Measurements from ENCODE around the gene SRRT. TPM values are rescaled to one million over a fixed set of nuclear protein-coding genes. Genes with fewer than 3 reads are reported as not detected.

Gene SRRT
- total RNA-seq, 2 donors from 2014 or later: 109 TPM

DNA sequence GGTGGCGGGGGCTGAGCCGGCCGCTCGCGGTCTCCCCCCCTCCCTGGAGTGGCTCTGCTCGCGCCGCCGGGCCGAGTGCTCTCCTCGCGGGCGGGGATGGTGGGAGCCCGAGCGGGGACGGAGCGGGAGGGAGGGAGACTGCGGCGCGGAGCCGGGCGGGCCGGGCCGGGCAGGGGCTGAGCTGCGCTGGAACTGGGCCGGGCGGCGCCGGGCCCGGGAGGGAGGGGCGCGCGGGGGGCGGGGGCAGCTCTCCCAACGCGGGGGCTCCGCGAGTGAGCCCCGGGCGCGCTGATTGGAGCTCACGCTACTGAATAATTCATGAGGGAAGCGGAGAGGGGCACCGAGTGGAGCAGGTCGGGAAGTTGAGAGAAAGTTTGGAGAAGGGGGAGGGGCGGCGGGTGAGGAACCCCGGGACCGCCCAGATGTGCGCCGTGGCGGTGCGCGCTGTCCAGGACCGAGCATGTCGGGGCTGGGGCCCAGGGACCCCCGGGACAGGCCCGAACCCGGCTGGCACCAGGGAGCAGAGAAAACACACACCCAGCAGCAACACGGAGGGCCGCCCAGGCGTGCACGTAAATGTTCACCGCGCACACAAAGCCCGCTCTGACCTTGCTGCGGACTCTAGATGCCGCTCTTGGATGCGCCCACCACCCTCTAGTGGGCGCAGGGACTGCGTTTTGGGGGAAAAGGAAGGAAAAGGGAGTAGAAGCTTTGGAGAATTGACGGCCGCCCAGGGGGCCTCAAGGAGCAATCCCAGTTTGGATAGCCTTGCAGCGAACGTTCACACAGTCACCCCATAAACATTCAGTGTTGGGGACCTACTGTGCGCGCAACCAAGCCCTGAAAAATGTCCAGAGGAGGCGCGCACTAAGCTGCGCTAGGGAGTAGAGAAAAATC, 47.3 kb upstream of the SRRT start, which contains the start of gene EPHB4:
Gene EPHB4, minus strand, starts transcription at position 194 of the 897 bp plus-strand sequence. CDS start 493 bp downstream, outside the sequence.
- DNase-seq (ENCODE audit: low spot score) (no peak), ATAC-seq (ENCODE audit: insufficient number of reproducible peaks, low FRiP score, low read depth) (peak; percentile 40)
- H3K36me3 ChIP-seq: no peaks in the 10 kb centered on the region
- H3K9me3 ChIP-seq: no peaks in the 10 kb centered on the region
- TF ChIP-seq, protein P1, sequence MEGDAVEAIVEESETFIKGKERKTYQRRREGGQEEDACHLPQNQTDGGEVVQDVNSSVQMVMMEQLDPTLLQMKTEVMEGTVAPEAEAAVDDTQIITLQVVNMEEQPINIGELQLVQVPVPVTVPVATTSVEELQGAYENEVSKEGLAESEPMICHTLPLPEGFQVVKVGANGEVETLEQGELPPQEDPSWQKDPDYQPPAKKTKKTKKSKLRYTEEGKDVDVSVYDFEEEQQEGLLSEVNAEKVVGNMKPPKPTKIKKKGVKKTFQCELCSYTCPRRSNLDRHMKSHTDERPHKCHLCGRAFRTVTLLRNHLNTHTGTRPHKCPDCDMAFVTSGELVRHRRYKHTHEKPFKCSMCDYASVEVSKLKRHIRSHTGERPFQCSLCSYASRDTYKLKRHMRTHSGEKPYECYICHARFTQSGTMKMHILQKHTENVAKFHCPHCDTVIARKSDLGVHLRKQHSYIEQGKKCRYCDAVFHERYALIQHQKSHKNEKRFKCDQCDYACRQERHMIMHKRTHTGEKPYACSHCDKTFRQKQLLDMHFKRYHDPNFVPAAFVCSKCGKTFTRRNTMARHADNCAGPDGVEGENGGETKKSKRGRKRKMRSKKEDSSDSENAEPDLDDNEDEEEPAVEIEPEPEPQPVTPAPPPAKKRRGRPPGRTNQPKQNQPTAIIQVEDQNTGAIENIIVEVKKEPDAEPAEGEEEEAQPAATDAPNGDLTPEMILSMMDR (IDR thresholded peaks at IDR 0.05): no peak
- peaks cover 0 to 19% of the 10 kb centered on the region in 2 donors for H3K4me1 ChIP-seq (ENCODE audit: control insufficient read depth in 1 of 2, low read depth in 2 of 2)
- H3K27ac ChIP-seq: no peak within 1 kb of the TSS
- peak within 1 kb of the TSS; percentile 71 for H3K4me3 ChIP-seq
- H3K27me3 ChIP-seq (replicated peaks; ENCODE audit: insufficient read depth): peaks cover 18% of the 10 kb centered on the region

DNA sequence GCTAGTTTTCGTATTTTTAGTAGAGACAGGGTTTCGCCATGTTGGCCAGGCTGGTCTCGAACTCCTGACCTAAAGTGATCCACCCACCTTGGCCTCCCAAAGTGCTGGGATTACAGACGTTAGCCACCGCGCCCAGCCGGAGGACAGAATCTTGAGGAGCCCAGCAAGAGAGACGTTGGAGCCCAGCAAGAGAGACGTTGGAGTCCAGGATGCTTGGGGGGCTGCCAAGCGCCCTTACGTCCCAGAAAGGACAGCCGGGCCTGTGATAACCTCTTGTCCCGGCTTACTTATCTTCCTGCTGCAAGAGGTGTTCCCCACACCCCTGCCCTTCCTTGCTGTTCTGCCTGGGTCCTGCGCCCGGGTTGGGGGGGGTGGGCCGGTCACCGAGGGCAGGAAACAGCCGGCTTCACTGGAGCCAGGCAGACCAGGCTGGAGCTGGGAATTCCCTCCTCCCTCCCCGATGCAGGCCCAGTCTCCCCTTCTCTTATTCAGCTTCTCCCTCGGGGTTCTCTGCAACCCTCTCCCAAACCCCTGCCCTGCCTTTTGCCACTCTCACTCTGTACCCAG, 45.7 kb upstream of the SRRT start:
- DNase-seq (ENCODE audit: low spot score): no peak
- peaks cover 0 to 19% of the 10 kb centered on the region in 2 donors for H3K4me1 ChIP-seq (ENCODE audit: control insufficient read depth in 1 of 2, low read depth in 2 of 2)
- H3K27ac ChIP-seq: no peak overlapping the region
- no peak for ATAC-seq (ENCODE audit: insufficient number of reproducible peaks, low FRiP score, low read depth)
- H3K4me3 ChIP-seq: no peak overlapping the region
- no peaks in the 10 kb centered on the region for H3K9me3 ChIP-seq
- no peaks in the 10 kb centered on the region for H3K36me3 ChIP-seq
- TF ChIP-seq, protein P1 (IDR thresholded peaks at IDR 0.05): no peak
- H3K27me3 ChIP-seq (replicated peaks; ENCODE audit: insufficient read depth): peaks cover 18% of the 10 kb centered on the region

DNA sequence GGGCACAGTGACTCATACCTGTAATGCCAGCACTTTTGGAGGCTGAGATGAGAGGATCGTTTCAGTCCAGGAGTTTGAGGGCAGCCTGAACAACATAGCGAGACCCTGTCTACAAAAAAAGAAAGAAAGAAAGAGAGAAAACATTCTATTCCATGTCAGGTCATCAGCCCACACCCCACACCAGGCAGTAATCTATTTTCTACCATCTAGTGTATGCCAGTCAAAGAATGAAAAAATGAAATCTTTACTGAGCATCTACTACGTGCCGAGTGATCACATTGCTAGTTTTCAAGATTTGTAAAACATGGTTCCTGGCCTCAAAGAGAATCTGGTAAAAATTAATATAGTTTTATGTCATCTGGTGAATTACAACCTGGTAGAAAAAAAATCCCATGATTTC, 44.5 kb upstream of the SRRT start:
- DNase-seq (ENCODE audit: low spot score) (no peak), ATAC-seq (ENCODE audit: insufficient number of reproducible peaks, low FRiP score, low read depth) (no peak)
- Histone ChIP-seq H3K4me3 (no peak overlapping the region), H3K9me3 (no peaks in the 10 kb centered on the region), H3K36me3 (no peaks in the 10 kb centered on the region), H3K4me1 (ENCODE audit: control insufficient read depth in 1 of 2, low read depth in 2 of 2) (peaks cover 0 to 19% of the 10 kb centered on the region in 2 donors), H3K27ac (no peak overlapping the region), H3K27me3 (replicated peaks; ENCODE audit: insufficient read depth) (peaks cover 10% of the 10 kb centered on the region)
- TF ChIP-seq, protein P1 (IDR thresholded peaks at IDR 0.05): no peak

DNA sequence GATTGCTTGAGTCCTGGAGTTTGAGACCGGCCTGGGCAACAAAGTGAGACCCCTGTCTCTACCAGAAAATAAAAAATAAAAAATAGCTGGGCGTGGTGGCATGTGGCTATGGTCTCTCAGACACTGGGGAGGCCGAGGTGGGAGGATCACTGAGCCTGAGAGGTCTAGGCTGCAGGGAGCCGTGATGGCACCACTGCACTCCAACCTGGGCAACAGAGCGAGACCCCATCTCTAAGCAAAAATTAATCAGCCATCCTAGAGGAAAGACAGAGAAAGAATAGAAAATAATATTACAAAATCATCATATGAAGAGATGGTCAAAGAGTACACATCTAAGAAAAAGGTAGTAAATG, 42.6 kb upstream of the SRRT start:
- Histone ChIP-seq H3K9me3 (no peaks in the 10 kb centered on the region), H3K27me3 (replicated peaks; ENCODE audit: insufficient read depth) (peaks cover 5% of the 10 kb centered on the region), H3K4me3 (no peak overlapping the region), H3K4me1 (ENCODE audit: control insufficient read depth in 1 of 2, low read depth in 2 of 2) (peaks cover 0 to 10% of the 10 kb centered on the region in 2 donors), H3K36me3 (no peaks in the 10 kb centered on the region), H3K27ac (no peak overlapping the region)
- TF ChIP-seq, protein P1 (IDR thresholded peaks at IDR 0.05): no peak
- ATAC-seq (ENCODE audit: insufficient number of reproducible peaks, low FRiP score, low read depth): no peak
- DNase-seq (ENCODE audit: low spot score): no peak
